H1 (cell line): ENCODE data around the gene ZNF660. TPM values are rescaled to one million over a fixed set of nuclear protein-coding genes. Genes with fewer than 3 reads are reported as not detected.

Source experiments
- polyA plus RNA-seq, 7 experiments: library from polyadenylated mRNA; depleted of rRNA in 3 of 7; stranded (reverse) in 5 of 7; unstranded in 2 of 7; fragments of >200 nt in 5 of 7; fragments of 200-250 nt in 2 of 7; gene quantifications; 1 replicate in 5 of 7; 2 replicates in 1 of 7; 4 replicates in 1 of 7; pipeline versions ENCODE4 v1.2.1 to v1.2.3, GENCODE V29; 2011 to 2013; ENCODE audit warnings: missing spikeins in 2 of 7, mixed read lengths in 2 of 7
- total RNA-seq: library from RNA; stranded (reverse); fragmentation: NEBNext Ultra II Directional; extraction: Animal tissue kit (Norgen Biotek cat#: 25700); gene quantifications from 2 replicates; pipeline ENCODE4 v1.2.1, GENCODE V29; 2021

Gene ZNF660
- total and polyA plus RNA-seq, 2 of the 8 experiments (the other 6 are each of a cell fraction or from before 2014, with no cell fraction given) = 3.1 to 13.0 TPM

Other genes starting within 250 kb of the ZNF660 start
- 21.7 and 22.1 TPM in 2 replicates for gene TCAIM, start 246.2 kb upstream of the ZNF660 start, total RNA-seq
- 5.8 and 6.9 TPM in 2 replicates for gene TCAIM, start 246.2 kb upstream of the ZNF660 start, polyA plus RNA-seq (2011; rRNA removed)
- 25.4 and 26.3 TPM in 2 replicates for gene ZNF445, start 107.3 kb upstream of the ZNF660 start, total RNA-seq
- gene ZNF445, start 107.3 kb upstream of the ZNF660 start, polyA plus RNA-seq (2011; rRNA removed) = 3.3 and 3.8 TPM in 2 replicates
- gene ZKSCAN7, start 29.8 kb upstream of the ZNF660 start, total RNA-seq = 8.5 and 8.9 TPM in 2 replicates
- 5.5 and 10.2 TPM in 2 replicates for gene ZKSCAN7, start 29.8 kb upstream of the ZNF660 start, polyA plus RNA-seq (2011; rRNA removed)
- gene ZNF197, start 40.1 kb downstream of the ZNF660 start, total RNA-seq = 16.1 and 16.8 TPM in 2 replicates
- gene ZNF197, start 40.1 kb downstream of the ZNF660 start, polyA plus RNA-seq (2011; rRNA removed) = 3.9 and 4.0 TPM in 2 replicates
- 19.0 and 20.0 TPM in 2 replicates for gene ZNF35, start 63.8 kb downstream of the ZNF660 start, total RNA-seq
- gene ZNF35, start 63.8 kb downstream of the ZNF660 start, polyA plus RNA-seq (2011; rRNA removed) = 2.0 and 2.9 TPM in 2 replicates
- 3.5 and 3.8 TPM in 2 replicates for gene ZNF502, start 127.7 kb downstream of the ZNF660 start, total RNA-seq
- gene ZNF502, start 127.7 kb downstream of the ZNF660 start, polyA plus RNA-seq (2011; rRNA removed) = 0.61 and 1.5 TPM in 2 replicates
- 5.3 and 6.4 TPM in 2 replicates for gene ZNF501, start 144.7 kb downstream of the ZNF660 start, total RNA-seq
- gene ZNF501, start 144.7 kb downstream of the ZNF660 start, polyA plus RNA-seq (2011; rRNA removed) = 1.4 and 1.6 TPM in 2 replicates
- 65.1 and 67.2 TPM in 2 replicates for gene KIAA1143, start 176.7 kb downstream of the ZNF660 start, total RNA-seq
- gene KIAA1143, start 176.7 kb downstream of the ZNF660 start, polyA plus RNA-seq (2011; rRNA removed) = 10.9 and 16.2 TPM in 2 replicates
- 25.5 and 26.4 TPM in 2 replicates for gene KIF15, start 176.8 kb downstream of the ZNF660 start, total RNA-seq
- 2.3 and 4.2 TPM in 2 replicates for gene KIF15, start 176.8 kb downstream of the ZNF660 start, polyA plus RNA-seq (2011; rRNA removed)